HepG2 (cell line): Measurements from ENCODE around the gene ZIM2. TPM values are rescaled to one million over a fixed set of nuclear protein-coding genes. Genes with fewer than 3 reads are reported as not detected.

Experiments used
- ARNTL ChIP-seq: sonication (generic); formaldehyde crosslinking; IDR thresholded peaks from 2 replicates; pipeline ENCODE4 v1.4.0; 2020; ENCODE audit warnings: mild to moderate bottlenecking, missing genetic modification reagents
- CERS6 ChIP-seq: sonication (generic); formaldehyde crosslinking; IDR thresholded peaks from 2 replicates; pipeline ENCODE4 v1.5.0; 2020; ENCODE audit warnings: missing genetic modification reagents
- DNMT3B ChIP-seq: conservative IDR thresholded peaks from 2 replicates; pipeline ENCODE4 v1.6.1; 2016; ENCODE audit warnings: missing biosample characterization, control low read depth
- ELF1 ChIP-seq: sonication (generic); formaldehyde crosslinking; IDR thresholded peaks from 2 replicates; pipeline ENCODE4 v1.4.0; 2020; ENCODE audit warnings: missing genetic modification reagents
- GZF1 ChIP-seq: sonication (generic); formaldehyde crosslinking; IDR thresholded peaks from 2 replicates; pipeline ENCODE4 v1.5.1; 2020; ENCODE audit warnings: mild to moderate bottlenecking, missing genetic modification reagents
- NFAT5 ChIP-seq: sonication (generic); formaldehyde crosslinking; IDR thresholded peaks from 2 replicates; pipeline ENCODE4 v1.4.0; 2020; ENCODE audit warnings: missing genetic modification reagents
- PPARG ChIP-seq: conservative IDR thresholded peaks from 2 replicates; pipeline ENCODE4 v1.6.1; 2016; ENCODE audit warnings: missing biosample characterization, missing genetic modification reagents
- TFAP4 ChIP-seq: sonication (generic); IDR thresholded peaks from 2 replicates; pipeline ENCODE4 v1.6.1; 2016; ENCODE audit warnings: low read depth, borderline replicate concordance
- THRA ChIP-seq: sonication (generic); formaldehyde crosslinking; IDR thresholded peaks from 2 replicates; pipeline ENCODE4 v1.4.0; 2020; ENCODE audit warnings: missing genetic modification reagents, borderline replicate concordance
- YY1 ChIP-seq: IDR thresholded peaks from 2 replicates; pipeline ENCODE4 v1.6.1; 2011; ENCODE audit warnings: low read length, low read depth, moderate library complexity, mild to moderate bottlenecking; ENCODE audit not compliant: insufficient read depth, insufficient replicate concordance
- ZBED4 ChIP-seq: sonication (generic); formaldehyde crosslinking; IDR thresholded peaks from 2 replicates; pipeline ENCODE4 v1.4.0; 2020; ENCODE audit warnings: missing genetic modification reagents, borderline replicate concordance
- ZMYM3 ChIP-seq: sonication (generic); formaldehyde crosslinking; IDR thresholded peaks from 2 replicates; pipeline ENCODE4 v1.5.1; 2020; ENCODE audit warnings: mild to moderate bottlenecking, missing genetic modification reagents
- ZNF432 ChIP-seq: sonication (generic); formaldehyde crosslinking; IDR thresholded peaks from 2 replicates; pipeline ENCODE4 v1.5.0; 2020; ENCODE audit warnings: missing genetic modification reagents, mild to moderate bottlenecking, borderline replicate concordance
- ZNF550 ChIP-seq: sonication (generic); formaldehyde crosslinking; IDR thresholded peaks from 2 replicates; pipeline ENCODE4 v1.4.0; 2020; ENCODE audit warnings: mild to moderate bottlenecking, missing genetic modification reagents, borderline replicate concordance
- ZNF720 ChIP-seq: sonication (generic); formaldehyde crosslinking; IDR thresholded peaks from 2 replicates; pipeline ENCODE4 v1.4.0; 2020; ENCODE audit warnings: missing genetic modification reagents
- ZSCAN29 ChIP-seq: sonication (generic); formaldehyde crosslinking; conservative IDR thresholded peaks from 2 replicates; pipeline ENCODE4 v1.4.0; 2020; ENCODE audit warnings: mild to moderate bottlenecking, missing genetic modification reagents
- polyA plus RNA-seq, 8 experiments: library from polyadenylated mRNA; depleted of rRNA in 3 of 8; stranded (reverse) in 7 of 8; unstranded in 1 of 8; fragments of >200 nt; fragmentation: Illumina TruSeq in 4 of 8; extraction: Trizol in 4 of 8; gene quantifications; 2 replicates each; pipeline versions ENCODE4 v1.2.1 to v1.2.3, GENCODE V29; 2011 to 2016; ENCODE audit warnings: low read depth in 4 of 8, missing spikeins in 1 of 8, mixed read lengths in 1 of 8; ENCODE audit not compliant: insufficient read depth in 1 of 8
- total RNA-seq, 5 experiments: library from RNA; depleted of rRNA; stranded (reverse); fragments of >200 nt; fragmentation: Illumina TruSeq; extraction: Trizol; gene quantifications; 2 replicates each; pipeline ENCODE4 v1.2.3, GENCODE V29; 2016; ENCODE audit warnings: low read depth in 1 of 5

The ZIM2 gene
- total and polyA plus RNA-seq, 2 of the 13 experiments (the other 11 are each of a cell fraction or from before 2014, with no cell fraction given), result 7.2 to 10.3 TPM

- TF ChIP-seq ZBED4 (CRISPR knock-in tag) (peak; percentile 44; the same call in 1 of the 2 replicates), NFAT5 (CRISPR knock-in tag) (no peak), ZNF720 (CRISPR knock-in tag) (no peak), ARNTL (CRISPR knock-in tag) (peak; percentile 75), CERS6 (CRISPR knock-in tag) (no peak), YY1 (peak; percentile 28), TFAP4 (peak; percentile 51; the same call in 1 of the 2 replicates), DNMT3B (no peak), THRA (peak; percentile 85), ZNF550 (CRISPR knock-in tag) (no peak), ZNF432 (CRISPR knock-in tag) (no peak), ZMYM3 (peak; percentile 83), ZSCAN29 (CRISPR knock-in tag) (peak; percentile 86), PPARG (peak; percentile 93), GZF1 (CRISPR knock-in tag) (0 out of 2 replicates have a peak, but pooled peaks have one; percentile 64), ELF1 (peak; percentile 66)
These were observed 40.2 kb upstream of the ZIM2 start (continued) for GRCh38 chr19:56880592-56881190.
